GM19397 (cell line): ENCODE data around the gene ACIN1.

Experiments used
- ATAC-seq: cut with Tn5 transposase; IDR thresholded peaks from one replicate; pipeline ENCODE4 v1.9.1; 2021; ENCODE audit warnings: mild to moderate bottlenecking, moderate library complexity; ENCODE audit not compliant: unreplicated experiment

The ACIN1 gene

GRCh38 chr14:23094666-23095195 lies at the start of gene ACIN1:
Gene ACIN1, minus strand, starts transcription at chr14:23095136. Its CDS starts 24 bp downstream, at chr14:23095112.
- ATAC-seq: peak; percentile 37

GRCh38 chr14:23143911-23144310 lies 49.0 kb upstream of the ACIN1 start:
- no peak for ATAC-seq

GRCh38 chr14:23142826-23143225 lies 47.9 kb upstream of the ACIN1 start:
- no peak for ATAC-seq

GRCh38 chr14:23141706-23142444 lies 46.9 kb upstream of the ACIN1 start:
- no peak for ATAC-seq

- ATAC-seq: no peak
These were observed 45.4 kb upstream of the ACIN1 start for GRCh38 chr14:23140371-23140770.

GRCh38 chr14:23139874-23140273 lies 44.9 kb upstream of the ACIN1 start:
- ATAC-seq: no peak

- no peak for ATAC-seq
These were observed 43.0 kb upstream of the ACIN1 start for GRCh38 chr14:23137813-23138535.

GRCh38 chr14:23137192-23137812 lies 42.4 kb upstream of the ACIN1 start:
- ATAC-seq: no peak

- no peak for ATAC-seq
These were observed 41.7 kb upstream of the ACIN1 start for GRCh38 chr14:23136566-23137133.

- no peak for ATAC-seq
These were observed 38.0 kb upstream of the ACIN1 start for GRCh38 chr14:23132970-23133369.

GRCh38 chr14:23131482-23131881 lies 36.5 kb upstream of the ACIN1 start:
- no peak for ATAC-seq

GRCh38 chr14:23130871-23131270 lies 35.9 kb upstream of the ACIN1 start:
- no peak for ATAC-seq

GRCh38 chr14:23129759-23130316 lies 34.9 kb upstream of the ACIN1 start:
- ATAC-seq: no peak

- no peak for ATAC-seq
These were observed 34.2 kb upstream of the ACIN1 start for GRCh38 chr14:23128969-23129758.

- no peak for ATAC-seq
These were observed 32.9 kb upstream of the ACIN1 start for GRCh38 chr14:23127861-23128260.

GRCh38 chr14:23126548-23127278 lies 31.8 kb upstream of the ACIN1 start:
- no peak for ATAC-seq

GRCh38 chr14:23125933-23126524 lies 31.1 kb upstream of the ACIN1 start:
- ATAC-seq: no peak

- ATAC-seq: no peak
These were observed 30.1 kb upstream of the ACIN1 start for GRCh38 chr14:23125011-23125410.

GRCh38 chr14:23124337-23124954 lies 29.5 kb upstream of the ACIN1 start:
- ATAC-seq: no peak
